ENCODE data around the gene MLPH. TPM values are rescaled to one million over a fixed set of nuclear protein-coding genes. Genes with fewer than 3 reads are reported as not detected.

The MLPH gene
- total and polyA plus RNA-seq, 2 experiments from 2014 or later = 8.1 to 10.8 TPM

DNA sequence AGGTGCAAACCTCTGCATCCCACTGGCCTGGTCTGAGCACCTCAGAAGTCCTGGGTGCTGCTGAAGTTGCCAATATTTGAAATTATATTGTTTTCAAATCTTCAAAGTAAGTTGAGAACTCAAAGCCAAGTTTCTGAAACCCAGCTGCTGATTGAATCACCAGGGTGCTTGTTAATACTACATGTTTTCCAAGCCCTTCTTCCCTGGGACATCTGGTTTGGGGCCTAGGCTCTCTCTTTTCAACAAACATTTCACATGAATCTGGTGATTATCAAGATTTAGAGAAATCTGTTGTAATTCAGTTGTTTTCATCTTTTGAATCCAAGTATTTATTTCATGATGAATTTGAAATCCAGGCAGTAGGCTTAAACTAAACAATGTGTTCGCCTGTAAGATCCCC, 24.4 kb downstream of the MLPH start:
- in situ Hi-C loops (cut with MboI) = no loop called here
- Histone ChIP-seq H3K4me3 (no peak overlapping the region), H3K27me3 (replicated peaks; ENCODE audit: insufficient read depth) (no peaks in the 10 kb centered on the region), H3K9me3 (ENCODE audit: low read depth) (no peaks in the 10 kb centered on the region), H3K4me1 (ENCODE audit: insufficient read depth) (no peaks in the 10 kb centered on the region), H3K27ac (no peak overlapping the region), H4K20me1 (ENCODE audit: insufficient read depth) (no peaks in the 10 kb centered on the region), H3K9ac (peak overlapping the region; percentile 26; the same call in 1 of the 2 replicates), H3F3A (ENCODE audit: insufficient read depth) (peaks cover 7% of the 10 kb centered on the region; the same call in 1 of the 2 replicates), H3K9me2 (ENCODE audit: insufficient read depth) (no peaks in the 10 kb centered on the region), H3K4me2 (ENCODE audit: unreplicated experiment) (no peak overlapping the region), H3K36me3 (ENCODE audit: low read depth) (no peaks in the 10 kb centered on the region), H3K79me2 (ENCODE audit: insufficient read depth) (no peaks in the 10 kb centered on the region; the same call in none of the 2 replicates), H2AFZ (no peak overlapping the region)
- WGBS, 2 experiments (ENCODE audit: low coverage in 1 of 2, low lambda C conversion rate in 2 of 2, missing lambda C conversion rate in 2 of 2) = 70 to 81% methylated on average over 1 of the region's 1 CpG
- TF ChIP-seq EZH2phosphoT487 (IDR thresholded peaks at IDR 0.05; ENCODE audit: insufficient read depth, low read depth) (no peak), EZH2 (IDR thresholded peaks at IDR 0.05; ENCODE audit: insufficient read depth, poor library complexity, severe bottlenecking) (no peak)
- DNase-seq = peak; percentile 32

DNA sequence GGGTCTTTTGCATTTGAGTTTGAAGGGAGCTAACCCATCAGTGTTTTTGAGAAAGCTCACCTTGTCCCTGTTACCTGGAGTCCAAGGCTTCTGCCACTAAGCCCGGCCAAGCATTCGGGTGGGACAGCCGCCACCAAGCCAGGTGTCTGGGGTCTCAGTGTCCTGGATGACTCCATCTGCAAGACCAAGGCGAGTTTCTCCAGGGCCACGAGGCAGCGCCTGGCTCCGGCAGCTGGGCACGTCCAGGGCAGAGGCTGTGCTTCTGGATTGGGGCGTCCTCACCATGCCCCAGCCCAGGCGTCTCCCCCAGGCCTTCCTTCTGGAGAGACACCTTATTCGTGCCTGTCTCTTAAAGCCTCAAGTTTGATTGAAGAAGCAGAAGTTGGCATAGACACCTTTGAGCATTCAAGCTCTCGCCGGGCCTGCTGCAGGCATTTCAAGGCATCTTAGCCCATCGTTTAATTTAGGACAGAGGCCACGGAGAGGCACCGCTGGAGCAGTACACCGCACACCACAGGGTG, 24.9 kb downstream of the MLPH start:
- H2AFZ ChIP-seq = no peak overlapping the region
- no peaks in the 10 kb centered on the region for H3K9me2 ChIP-seq (ENCODE audit: insufficient read depth)
- no peak overlapping the region for H3K4me3 ChIP-seq
- no peaks in the 10 kb centered on the region; the same call in 1 of the 2 replicates for H3K79me2 ChIP-seq (ENCODE audit: insufficient read depth)
- peak overlapping the region; percentile 26; the same call in 1 of the 2 replicates for H3K9ac ChIP-seq
- DNase-seq = no peak
- H3K4me2 ChIP-seq (ENCODE audit: unreplicated experiment) = no peak overlapping the region
- no peaks in the 10 kb centered on the region for H3K4me1 ChIP-seq (ENCODE audit: insufficient read depth)
- H3F3A ChIP-seq (ENCODE audit: insufficient read depth) = peaks cover 7% of the 10 kb centered on the region; the same call in 1 of the 2 replicates
- H3K36me3 ChIP-seq (ENCODE audit: low read depth) = no peaks in the 10 kb centered on the region
- no peak overlapping the region for H3K27ac ChIP-seq
- in situ Hi-C loops (cut with MboI) = no loop called here
- H4K20me1 ChIP-seq (ENCODE audit: insufficient read depth) = no peaks in the 10 kb centered on the region
- 73 to 74% methylated on average over 17 of the region's 17 CpGs for WGBS, 2 experiments (ENCODE audit: low coverage in 1 of 2, low lambda C conversion rate in 2 of 2, missing lambda C conversion rate in 2 of 2)
- TF ChIP-seq EZH2 (IDR thresholded peaks at IDR 0.05; ENCODE audit: insufficient read depth, poor library complexity, severe bottlenecking) = no peak
- no peak for TF ChIP-seq EZH2phosphoT487 (IDR thresholded peaks at IDR 0.05; ENCODE audit: insufficient read depth, low read depth)
- no peaks in the 10 kb centered on the region for H3K27me3 ChIP-seq (replicated peaks; ENCODE audit: insufficient read depth)
- no peaks in the 10 kb centered on the region for H3K9me3 ChIP-seq (ENCODE audit: low read depth)

DNA sequence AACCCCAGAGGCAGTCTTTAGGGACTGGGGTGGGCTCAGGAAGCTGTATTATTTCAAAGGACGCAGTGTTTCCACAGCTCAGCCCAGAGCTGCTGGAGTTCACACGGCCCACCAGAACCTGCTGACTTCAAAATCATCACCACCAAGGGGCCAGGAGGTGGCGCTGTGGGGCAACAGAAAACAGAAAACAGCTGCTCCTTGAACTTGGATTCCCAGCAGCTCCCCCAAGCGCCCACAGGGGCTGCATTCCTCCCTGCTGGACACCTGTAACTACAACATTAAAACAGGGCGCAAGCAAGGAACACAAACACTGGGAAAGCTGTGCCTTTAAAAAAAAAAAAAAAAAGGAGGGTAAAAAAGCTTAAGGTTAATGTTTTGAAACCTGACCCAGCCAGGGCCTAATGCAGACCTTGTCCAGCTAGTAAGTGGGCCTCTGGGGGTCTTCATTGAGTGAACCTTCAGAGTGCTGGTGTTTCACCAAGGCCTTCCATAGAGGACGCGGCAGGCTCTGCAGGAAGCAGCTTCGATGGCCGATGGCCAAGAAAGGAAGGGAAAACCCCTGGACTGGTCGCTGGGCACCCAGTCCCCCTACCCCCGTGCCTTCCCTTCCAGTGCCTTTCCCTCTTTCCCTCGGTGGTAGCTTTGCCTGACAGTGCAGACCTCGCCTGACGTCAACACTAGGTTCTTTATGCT, 25.9 kb downstream of the MLPH start:
- WGBS, 2 experiments (ENCODE audit: low coverage in 1 of 2, low lambda C conversion rate in 2 of 2, missing lambda C conversion rate in 2 of 2) = 28 to 33% methylated on average over 14 of the region's 14 CpGs
- no peaks in the 10 kb centered on the region for H3K9me2 ChIP-seq (ENCODE audit: insufficient read depth)
- in situ Hi-C loops (cut with MboI) = no loop called here
- no peak for TF ChIP-seq EZH2phosphoT487 (IDR thresholded peaks at IDR 0.05; ENCODE audit: insufficient read depth, low read depth)
- no peak for TF ChIP-seq EZH2 (IDR thresholded peaks at IDR 0.05; ENCODE audit: insufficient read depth, poor library complexity, severe bottlenecking)
- H3K27ac ChIP-seq = no peak overlapping the region
- H3K4me3 ChIP-seq = no peak overlapping the region
- DNase-seq = peak; percentile 87
- H3K4me2 ChIP-seq (ENCODE audit: unreplicated experiment) = no peak overlapping the region
- no peaks in the 10 kb centered on the region for H3K36me3 ChIP-seq (ENCODE audit: low read depth)
- H3K9me3 ChIP-seq (ENCODE audit: low read depth) = no peaks in the 10 kb centered on the region
- no peaks in the 10 kb centered on the region for H3K27me3 ChIP-seq (replicated peaks; ENCODE audit: insufficient read depth)
- H3K4me1 ChIP-seq (ENCODE audit: insufficient read depth) = no peaks in the 10 kb centered on the region
- no peaks in the 10 kb centered on the region for H4K20me1 ChIP-seq (ENCODE audit: insufficient read depth)
- no peak overlapping the region for H3K9ac ChIP-seq
- no peaks in the 10 kb centered on the region; the same call in 1 of the 2 replicates for H3K79me2 ChIP-seq (ENCODE audit: insufficient read depth)
- H3F3A ChIP-seq (ENCODE audit: insufficient read depth) = peaks cover 7% of the 10 kb centered on the region; the same call in 1 of the 2 replicates
- no peak overlapping the region for H2AFZ ChIP-seq

DNA sequence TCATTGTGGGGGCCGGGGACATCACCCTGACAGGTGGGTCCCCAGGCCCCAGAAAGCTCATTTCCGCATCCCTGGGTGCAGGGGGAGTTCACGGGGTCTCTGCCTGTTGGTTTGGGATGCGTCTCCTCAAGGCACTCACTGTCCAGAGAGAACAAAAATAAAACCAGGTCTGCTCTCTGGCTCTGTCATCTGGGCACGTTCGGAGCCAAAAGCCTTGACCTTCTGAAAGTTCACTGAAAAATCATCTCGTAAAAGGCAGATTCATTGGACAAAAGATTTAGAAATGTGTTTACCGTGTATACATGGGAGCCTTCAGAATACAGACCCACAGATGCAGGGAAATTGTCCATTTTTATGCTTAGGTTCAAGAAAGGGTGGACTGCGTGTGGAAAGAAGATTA, 26.6 kb downstream of the MLPH start:
- 84 to 87% methylated on average over 9 of the region's 9 CpGs for WGBS, 2 experiments (ENCODE audit: low coverage in 1 of 2, low lambda C conversion rate in 2 of 2, missing lambda C conversion rate in 2 of 2)
- no peaks in the 10 kb centered on the region for H3K27me3 ChIP-seq (replicated peaks; ENCODE audit: insufficient read depth)
- no peak overlapping the region for H2AFZ ChIP-seq
- peaks cover 7% of the 10 kb centered on the region; the same call in 1 of the 2 replicates for H3F3A ChIP-seq (ENCODE audit: insufficient read depth)
- H3K9me2 ChIP-seq (ENCODE audit: insufficient read depth) = no peaks in the 10 kb centered on the region
- no peaks in the 10 kb centered on the region for H4K20me1 ChIP-seq (ENCODE audit: insufficient read depth)
- no peak overlapping the region for H3K4me3 ChIP-seq
- H3K79me2 ChIP-seq (ENCODE audit: insufficient read depth) = no peaks in the 10 kb centered on the region
- in situ Hi-C loops (cut with MboI) = no loop called here
- H3K4me1 ChIP-seq (ENCODE audit: insufficient read depth) = no peaks in the 10 kb centered on the region
- TF ChIP-seq EZH2phosphoT487 (IDR thresholded peaks at IDR 0.05; ENCODE audit: insufficient read depth, low read depth) (no peak), EZH2 (IDR thresholded peaks at IDR 0.05; ENCODE audit: insufficient read depth, poor library complexity, severe bottlenecking) (no peak)
- H3K9me3 ChIP-seq (ENCODE audit: low read depth) = no peaks in the 10 kb centered on the region
- H3K4me2 ChIP-seq (ENCODE audit: unreplicated experiment) = no peak overlapping the region
- H3K27ac ChIP-seq = no peak overlapping the region
- no peak overlapping the region for H3K9ac ChIP-seq
- H3K36me3 ChIP-seq (ENCODE audit: low read depth) = no peaks in the 10 kb centered on the region
- no peak for DNase-seq

Measured in GM23248 (cell line).